Measurements from ENCODE around the gene SYT11. TPM values are rescaled to one million over a fixed set of nuclear protein-coding genes. Genes with fewer than 3 reads are reported as not detected.
A peak's percentile ranks its signal among the peaks of the same experiment; 100 is the strongest.
"Not testable (repeated sequence)": the region's sequence is repeated elsewhere in the genome, so short reads cannot be mapped to it uniquely, and the experiment has no call there.

The SYT11 gene
- total RNA-seq, 1 donor from 2014 or later: 26.8 TPM

GRCh38 chr1:155913969-155914757 lies 54.8 kb downstream of the SYT11 start:
- Mint-ChIP-seq H3K9me3 (no peaks in the 10 kb centered on the region), H3K36me3 (ENCODE audit: low read depth) (peaks cover 55% of the 10 kb centered on the region), H3K4me1 (ENCODE audit: low read depth) (peaks cover 29% of the 10 kb centered on the region), H3K27me3 (ENCODE audit: insufficient read depth) (peaks cover 2% of the 10 kb centered on the region), H3K4me3 (no peak overlapping the region), H3K27ac (no peak overlapping the region)
- intact Hi-C loops (cut with micrococcal nuclease): loop anchor here (10.0 kb wide), 1 partner anchor 169 kb away; no protein-coding TSS in a partner anchor
- no peak for DNase-seq (ENCODE audit: low spot score)

DNA sequence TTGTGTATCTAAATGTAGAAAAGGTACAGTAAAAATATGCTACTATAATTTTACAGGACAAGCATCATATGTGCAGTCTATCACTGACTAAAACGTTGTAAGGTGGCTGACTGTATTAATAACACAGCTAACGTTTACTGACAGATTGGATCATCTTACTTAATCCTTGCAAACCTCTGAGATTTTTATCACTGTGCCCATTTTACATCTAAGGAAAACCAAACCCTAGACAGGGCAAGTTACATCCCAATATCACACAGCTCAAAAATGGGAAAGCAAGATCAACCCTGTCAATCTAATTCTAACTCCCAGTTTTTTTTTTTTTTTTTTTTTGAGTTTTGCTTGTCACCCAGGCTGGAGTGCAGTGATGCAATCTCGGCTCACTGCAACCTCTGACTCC lies 59.3 kb downstream of the SYT11 start:
- intact Hi-C loops (cut with micrococcal nuclease): loop anchor here (10.0 kb wide), 1 partner anchor 174 kb away; no protein-coding TSS in a partner anchor
- H3K27ac Mint-ChIP-seq: no peak overlapping the region
- no peak for DNase-seq (ENCODE audit: low spot score)
- H3K4me3 Mint-ChIP-seq: no peak overlapping the region
- H3K4me1 Mint-ChIP-seq (ENCODE audit: low read depth): peaks cover 16% of the 10 kb centered on the region
- peaks cover 62% of the 10 kb centered on the region for H3K36me3 Mint-ChIP-seq (ENCODE audit: low read depth)
- H3K9me3 Mint-ChIP-seq: no peaks in the 10 kb centered on the region
- H3K27me3 Mint-ChIP-seq (ENCODE audit: insufficient read depth): no peaks in the 10 kb centered on the region

GRCh38 chr1:155919801-155920200 lies 60.4 kb downstream of the SYT11 start:
- no peak overlapping the region for H3K4me3 Mint-ChIP-seq
- DNase-seq (ENCODE audit: low spot score): no peak
- peaks cover 16% of the 10 kb centered on the region for H3K4me1 Mint-ChIP-seq (ENCODE audit: low read depth)
- peaks cover 56% of the 10 kb centered on the region for H3K36me3 Mint-ChIP-seq (ENCODE audit: low read depth)
- intact Hi-C loops (cut with micrococcal nuclease): loop anchor here (10.0 kb wide), 1 partner anchor 175 kb away; no protein-coding TSS in a partner anchor
- H3K27ac Mint-ChIP-seq: no peak overlapping the region
- no peaks in the 10 kb centered on the region for H3K27me3 Mint-ChIP-seq (ENCODE audit: insufficient read depth)
- H3K9me3 Mint-ChIP-seq: no peaks in the 10 kb centered on the region

DNA sequence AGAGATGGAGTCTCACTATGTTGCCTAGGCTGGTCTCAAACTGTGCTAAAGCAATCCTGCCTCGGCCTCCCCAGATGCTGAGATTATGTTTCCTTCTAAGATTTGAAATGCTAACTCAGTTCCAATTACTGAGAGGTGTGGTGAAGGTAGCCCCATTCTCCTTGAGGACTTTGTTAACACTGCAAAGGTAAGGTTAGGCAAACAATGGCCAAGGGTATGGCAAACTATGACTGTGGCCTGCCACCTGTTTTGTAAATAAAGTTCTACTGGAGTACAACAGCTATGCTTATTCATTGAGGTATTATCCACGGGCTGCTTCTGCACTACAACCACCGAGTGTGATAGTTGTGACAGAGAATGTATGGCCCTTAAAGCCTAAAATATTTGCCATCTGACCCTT lies 61.4 kb downstream of the SYT11 start:
- peaks cover 16% of the 10 kb centered on the region for H3K4me1 Mint-ChIP-seq (ENCODE audit: low read depth)
- no peak overlapping the region for H3K27ac Mint-ChIP-seq
- no peak for DNase-seq (ENCODE audit: low spot score)
- intact Hi-C loops (cut with micrococcal nuclease): no loop called here
- H3K9me3 Mint-ChIP-seq: no peaks in the 10 kb centered on the region
- H3K4me3 Mint-ChIP-seq: no peak overlapping the region
- no peaks in the 10 kb centered on the region for H3K27me3 Mint-ChIP-seq (ENCODE audit: insufficient read depth)
- H3K36me3 Mint-ChIP-seq (ENCODE audit: low read depth): peaks cover 59% of the 10 kb centered on the region

DNA sequence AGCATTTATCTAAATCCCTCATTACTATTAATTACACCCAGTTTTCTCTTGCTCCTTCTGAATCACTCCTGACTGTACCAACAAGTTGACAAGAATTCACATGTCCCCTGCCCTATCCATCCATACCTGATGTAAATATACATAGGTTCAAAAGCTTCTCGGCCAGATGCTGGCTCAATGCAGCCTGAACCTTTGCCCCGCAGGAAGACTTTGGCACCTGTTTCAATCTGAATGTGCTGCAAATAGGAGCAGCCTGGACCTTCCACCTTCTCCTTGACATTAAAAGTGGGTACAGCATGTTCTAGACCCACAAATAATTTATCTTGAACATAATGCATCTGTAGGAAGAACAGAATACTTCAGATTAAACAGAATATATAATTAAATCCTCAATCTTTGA lies 66.1 kb downstream of the SYT11 start:
- no peak for DNase-seq (ENCODE audit: low spot score)
- Mint-ChIP-seq H3K4me3 (no peak overlapping the region), H3K27me3 (ENCODE audit: insufficient read depth) (no peaks in the 10 kb centered on the region), H3K9me3 (no peaks in the 10 kb centered on the region), H3K36me3 (ENCODE audit: low read depth) (peaks cover 62% of the 10 kb centered on the region), H3K27ac (no peak overlapping the region), H3K4me1 (ENCODE audit: low read depth) (peaks cover 23% of the 10 kb centered on the region)
- intact Hi-C loops (cut with micrococcal nuclease): no loop called here

DNA sequence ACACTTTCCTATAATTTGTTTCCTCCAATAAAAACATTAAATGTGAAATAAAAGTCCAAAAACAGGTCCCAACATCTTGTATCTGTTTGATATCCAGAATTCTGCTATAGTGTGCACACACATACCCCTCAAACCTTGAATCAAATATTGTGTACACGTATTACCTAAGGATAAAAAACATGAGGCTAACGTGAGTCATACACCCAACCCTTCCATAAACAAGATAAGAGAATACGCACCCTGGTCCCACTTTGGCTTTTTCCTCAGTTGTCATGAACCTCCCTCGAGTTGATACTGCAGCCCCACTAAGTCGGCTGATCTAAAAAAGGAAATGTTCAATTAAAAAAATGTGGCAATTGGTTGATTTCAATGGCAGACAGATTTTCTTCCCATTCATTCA lies 69.7 kb downstream of the SYT11 start:
- no peak overlapping the region for H3K4me3 Mint-ChIP-seq
- intact Hi-C loops (cut with micrococcal nuclease): no loop called here
- H3K27ac Mint-ChIP-seq: no peak overlapping the region
- H3K4me1 Mint-ChIP-seq (ENCODE audit: low read depth): peaks cover 33% of the 10 kb centered on the region
- H3K9me3 Mint-ChIP-seq: no peaks in the 10 kb centered on the region
- no peak for DNase-seq (ENCODE audit: low spot score)
- H3K27me3 Mint-ChIP-seq (ENCODE audit: insufficient read depth): no peaks in the 10 kb centered on the region
- H3K36me3 Mint-ChIP-seq (ENCODE audit: low read depth): peaks cover 51% of the 10 kb centered on the region

- H3K4me3 Mint-ChIP-seq: peak overlapping the region; percentile 71
- H3K4me1 Mint-ChIP-seq (ENCODE audit: low read depth): peaks cover 34% of the 10 kb centered on the region
- not testable (repeated sequence) for H3K27ac Mint-ChIP-seq; H3K9me3 Mint-ChIP-seq; DNase-seq (ENCODE audit: low spot score); H3K27me3 Mint-ChIP-seq (ENCODE audit: insufficient read depth)
- intact Hi-C loops (cut with micrococcal nuclease): loop anchor here (5.0 to 10.0 kb wide), 2 partner anchors 243 to 404 kb away; partner anchors contain the start of genes CCT3, DAP3, TSACC and YY1AP1
- H3K36me3 Mint-ChIP-seq (ENCODE audit: low read depth): peaks cover 46% of the 10 kb centered on the region
Observed at GRCh38 chr1:155930725-155931124, 71.4 kb downstream of the SYT11 start.

DNA sequence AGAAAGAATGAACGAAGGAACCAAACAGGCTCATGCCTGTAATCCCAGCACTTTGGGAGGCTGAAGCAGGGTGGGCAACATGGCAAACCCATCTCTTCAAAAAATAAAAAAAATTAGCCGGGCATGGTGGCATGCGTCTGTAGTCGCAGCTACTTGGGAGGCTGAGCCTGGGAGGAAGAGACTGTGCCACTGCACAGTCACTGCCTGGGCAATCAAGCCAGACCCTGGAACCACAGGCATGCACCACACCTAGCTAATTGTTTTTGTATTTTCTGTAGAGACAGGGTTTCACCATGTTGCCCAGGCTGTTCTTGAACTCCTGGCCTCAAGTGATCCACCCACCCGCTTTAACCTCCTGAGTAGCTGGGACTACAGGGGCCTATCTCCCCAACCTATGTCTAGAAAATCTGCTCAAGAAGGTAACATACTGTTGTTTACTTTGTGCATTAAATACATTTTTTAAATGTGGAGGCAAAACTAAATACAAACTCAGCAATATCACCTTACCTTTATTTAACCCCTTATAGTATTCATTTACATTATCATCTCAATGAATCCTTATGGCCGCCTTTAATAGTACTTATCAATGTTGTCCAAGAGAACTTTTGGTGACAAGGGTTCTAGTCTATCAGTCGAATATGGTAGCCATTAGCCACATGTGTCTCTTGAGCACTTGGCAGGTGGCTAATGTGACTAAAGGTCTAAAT lies 72.1 kb downstream of the SYT11 start:
- Mint-ChIP-seq H3K4me1 (ENCODE audit: low read depth) (peaks cover 38% of the 10 kb centered on the region), H3K36me3 (ENCODE audit: low read depth) (peaks cover 41% of the 10 kb centered on the region), H3K27ac (no peak overlapping the region), H3K4me3 (peak overlapping the region; percentile 71), H3K27me3 (ENCODE audit: insufficient read depth) (no peaks in the 10 kb centered on the region), H3K9me3 (no peaks in the 10 kb centered on the region)
- DNase-seq (ENCODE audit: low spot score): no peak
- intact Hi-C loops (cut with micrococcal nuclease): loop anchor here (5.0 to 10.0 kb wide), 2 partner anchors 244 to 403 kb away; partner anchors contain the start of genes CCT3, DAP3, TSACC and YY1AP1

DNA sequence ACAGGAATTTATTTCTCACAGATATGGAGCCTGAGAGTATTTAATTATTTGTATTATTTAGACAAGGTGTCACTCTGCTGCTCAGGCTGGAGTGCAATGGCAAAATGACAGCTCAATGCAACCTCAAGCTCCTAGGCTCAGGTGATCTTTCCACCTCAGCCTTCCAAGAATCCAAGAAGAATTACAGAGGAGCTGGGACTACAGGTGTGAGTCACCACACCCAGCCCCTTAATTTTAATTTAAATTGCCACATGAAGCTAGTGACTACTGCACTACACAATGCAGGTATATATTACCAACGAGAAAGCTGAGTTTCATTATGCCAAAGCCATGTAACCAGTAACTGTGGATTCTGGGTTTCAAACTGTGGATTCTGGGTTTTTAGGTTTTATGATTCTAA lies 72.7 kb downstream of the SYT11 start:
- no peaks in the 10 kb centered on the region for H3K27me3 Mint-ChIP-seq (ENCODE audit: insufficient read depth)
- H3K4me3 Mint-ChIP-seq: peak overlapping the region; percentile 64
- intact Hi-C loops (cut with micrococcal nuclease): loop anchor here (5.0 to 10.0 kb wide), 2 partner anchors 245 to 403 kb away; partner anchors contain the start of genes CCT3, DAP3, TSACC and YY1AP1
- DNase-seq (ENCODE audit: low spot score): no peak
- peaks cover 38% of the 10 kb centered on the region for H3K4me1 Mint-ChIP-seq (ENCODE audit: low read depth)
- peaks cover 35% of the 10 kb centered on the region for H3K36me3 Mint-ChIP-seq (ENCODE audit: low read depth)
- no peaks in the 10 kb centered on the region for H3K9me3 Mint-ChIP-seq
- H3K27ac Mint-ChIP-seq: no peak overlapping the region

DNA sequence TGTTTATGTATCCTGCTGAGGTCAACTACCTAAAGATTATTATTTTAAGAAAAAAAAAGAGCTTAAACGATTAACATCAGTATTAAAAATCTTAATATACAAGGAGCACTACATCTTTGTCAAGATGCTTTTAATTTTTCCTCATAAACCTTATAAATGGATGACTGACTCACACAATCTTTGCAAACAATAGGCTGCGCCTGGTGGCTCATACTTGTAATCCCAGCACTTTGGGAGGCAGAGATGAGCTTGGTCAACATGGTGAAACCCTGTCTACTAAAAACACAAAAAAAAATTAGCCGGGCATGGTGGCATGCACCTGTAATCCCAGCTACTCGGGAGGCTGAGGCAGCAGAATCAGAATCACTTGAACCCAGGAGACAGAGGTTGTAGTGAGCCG lies 73.1 kb downstream of the SYT11 start:
- Mint-ChIP-seq H3K4me3 (peak overlapping the region; percentile 73), H3K27me3 (ENCODE audit: insufficient read depth) (no peaks in the 10 kb centered on the region), H3K27ac (no peak overlapping the region), H3K36me3 (ENCODE audit: low read depth) (peaks cover 33% of the 10 kb centered on the region), H3K4me1 (ENCODE audit: low read depth) (peaks cover 38% of the 10 kb centered on the region), H3K9me3 (no peaks in the 10 kb centered on the region)
- no peak for DNase-seq (ENCODE audit: low spot score)
- intact Hi-C loops (cut with micrococcal nuclease): loop anchor here (5.0 to 10.0 kb wide), 2 partner anchors 245 to 402 kb away; partner anchors contain the start of genes CCT3, DAP3, TSACC and YY1AP1

- no peaks in the 10 kb centered on the region for H3K27me3 Mint-ChIP-seq (ENCODE audit: insufficient read depth)
- peaks cover 29% of the 10 kb centered on the region for H3K36me3 Mint-ChIP-seq (ENCODE audit: low read depth)
- no peaks in the 10 kb centered on the region for H3K9me3 Mint-ChIP-seq
- intact Hi-C loops (cut with micrococcal nuclease): loop anchor here (1.0 to 10.0 kb wide), 11 partner anchors 13 to 401 kb away; partner anchors contain the start of genes ARHGEF2, CCT3, DAP3 and LAMTOR2
- H3K4me1 Mint-ChIP-seq (ENCODE audit: low read depth): peaks cover 43% of the 10 kb centered on the region
- no peak overlapping the region for H3K27ac Mint-ChIP-seq
- DNase-seq (ENCODE audit: low spot score): no peak
- no peak overlapping the region for H3K4me3 Mint-ChIP-seq
Observed at GRCh38 chr1:155933591-155934096, 74.3 kb downstream of the SYT11 start.

DNA sequence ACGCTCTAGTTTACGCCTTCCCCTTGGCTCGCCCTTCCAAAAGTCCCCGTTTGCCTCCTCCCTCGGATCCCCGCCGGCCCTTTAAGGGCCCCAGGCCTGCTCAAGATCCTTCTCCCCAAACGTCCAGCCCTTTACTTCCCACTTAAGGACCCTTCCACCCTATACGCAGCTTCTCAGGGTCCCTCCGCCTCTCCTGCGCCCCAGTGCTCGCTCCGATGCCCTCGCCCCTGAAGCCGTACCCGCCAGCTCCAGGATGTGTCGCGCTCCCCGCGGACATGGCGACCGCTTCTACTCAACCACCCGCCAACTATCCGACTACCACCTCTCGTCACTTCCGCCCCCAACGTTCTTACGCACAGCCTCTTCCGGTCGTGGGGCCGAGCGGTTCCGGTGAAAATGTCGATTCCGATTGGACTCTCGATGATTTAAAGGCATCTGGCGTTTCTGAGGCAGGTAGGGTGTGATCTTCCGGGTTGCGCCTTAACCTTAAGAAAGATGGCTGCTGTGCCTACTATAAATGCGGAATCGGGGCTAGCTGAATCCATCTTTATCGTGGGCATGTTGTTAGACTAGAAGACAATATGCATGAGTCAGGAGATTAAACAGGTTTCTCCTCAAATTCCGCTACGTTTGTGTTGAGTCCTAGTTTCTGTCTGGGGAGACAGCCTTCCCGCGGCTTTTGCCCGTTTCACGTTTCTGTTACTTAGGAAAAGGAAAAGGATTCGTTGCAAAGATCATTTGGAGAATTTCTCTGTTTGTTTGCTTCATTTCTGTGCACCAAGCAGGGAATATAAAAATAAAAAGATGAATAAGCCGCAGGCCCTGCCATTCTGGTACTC lies 74.9 kb downstream of the SYT11 start, which contains the start of gene KHDC4:
Gene KHDC4, minus strand, starts transcription at position 317 of the 839 bp plus-strand sequence. Its CDS starts 40 bp downstream, at position 277.
- no peak within 1 kb of the TSS for H3K4me3 Mint-ChIP-seq
- intact Hi-C loops (cut with micrococcal nuclease): loop anchor here (1.0 to 10.0 kb wide), 11 partner anchors 12 to 400 kb away; partner anchors contain the start of genes ARHGEF2, CCT3, DAP3 and LAMTOR2

More for the DNA sequence above, 74.9 kb downstream of the SYT11 start, which contains the start of gene KHDC4:
- Mint-ChIP-seq H3K27ac (peak within 1 kb of the TSS; percentile 61), H3K4me1 (ENCODE audit: low read depth) (peaks cover 39% of the 10 kb centered on the region), H3K27me3 (ENCODE audit: insufficient read depth) (no peaks in the 10 kb centered on the region), H3K9me3 (no peaks in the 10 kb centered on the region), H3K36me3 (ENCODE audit: low read depth) (peaks cover 24% of the 10 kb centered on the region)
- DNase-seq (ENCODE audit: low spot score): peak; percentile 94
